SK-N-SH (cell line): ENCODE data around the gene OMP. TPM values are rescaled to one million over a fixed set of nuclear protein-coding genes. Genes with fewer than 3 reads are reported as not detected.
A peak's percentile ranks its signal among the peaks of the same experiment; 100 is the strongest.

Source experiments
- CTCF ChIA-PET: fragments of 300-600, 350-600 bp; formaldehyde crosslinking; extraction: SDS; loops from one replicate; lab custom pipeline; 2021; lab: Yijun Ruan, JAX
- POLR2A ChIA-PET: fragments of 350-600 bp; sonication (Branson Sonifier 250); formaldehyde crosslinking; extraction: SDS; loops from one replicate; lab custom pipeline; 2020; ENCODE audit warnings: antibody characterized with exemption, inconsistent platforms; lab: Yijun Ruan, JAX
- DNase-seq: peaks from one replicate; pipeline ENCODE4 v3.0.0; 2012
- H2AFZ ChIP-seq: fragments of 200-600 bp; sonication (generic); 2 replicates; pipeline ENCODE4 v1.8.1; 2016; ENCODE audit warnings: antibody characterized with exemption, mild to moderate bottlenecking, low read depth
- H3F3A ChIP-seq: fragments of 200-600 bp; sonication (generic); replicated peaks from 2 replicates; pipeline ENCODE3; 2016; ENCODE audit warnings: antibody characterized with exemption, mild to moderate bottlenecking; ENCODE audit not compliant: insufficient read depth
- H3K27ac ChIP-seq, 2 experiments: fragments of 200-500 bp in 1 of 2; fragments of 200-600 bp in 1 of 2; sonication (Bioruptor generic) in 1 of 2; sonication (generic), shearing (Covaris generic) in 1 of 2; 2 replicates each; pipeline versions ENCODE4 v1.5.1 to v1.6.1; 2014 to 2016; ENCODE audit warnings: low read depth in 2 of 2, inconsistent platforms in 1 of 2, low read length in 1 of 2, mild to moderate bottlenecking in 1 of 2, mixed read lengths in 1 of 2
- H3K27me3 ChIP-seq: fragments of 200-600 bp; sonication (generic), shearing (Covaris generic); 2 replicates; pipeline ENCODE4 v1.6.1; 2016; ENCODE audit warnings: mixed run types; ENCODE audit not compliant: insufficient read depth
- H3K36me3 ChIP-seq, 2 experiments: fragments of 200-500 bp in 1 of 2; fragments of 200-600 bp in 1 of 2; sonication (Bioruptor generic) in 1 of 2; sonication (generic) in 1 of 2; replicated peaks in 1 of 2; 2 replicates each; pipeline versions ENCODE3 to v1.5.1; 2014 to 2016; ENCODE audit warnings: low read length in 1 of 2, mild to moderate bottlenecking in 1 of 2; ENCODE audit not compliant: insufficient read depth in 2 of 2, control insufficient read depth in 1 of 2
- H3K4me1 ChIP-seq, 2 experiments: fragments of 200-500 bp in 1 of 2; fragments of 200-600 bp in 1 of 2; sonication (Bioruptor generic) in 1 of 2; sonication (generic), shearing (Covaris generic) in 1 of 2; 2 replicates each; pipeline versions ENCODE4 v1.5.1 to v1.6.1; 2014 to 2016; ENCODE audit warnings: low read depth in 1 of 2, low read length in 1 of 2, mixed run types in 1 of 2; ENCODE audit not compliant: insufficient read depth in 2 of 2, control insufficient read depth in 1 of 2
- H3K4me2 ChIP-seq: fragments of 200-600 bp; sonication (generic), shearing (Covaris generic); 2 replicates; pipeline ENCODE4 v1.6.1; 2017; ENCODE audit warnings: mixed run types
- H3K4me3 ChIP-seq, 2 experiments: fragments of 200-500 bp in 1 of 2; fragments of 200-600 bp in 1 of 2; sonication (Bioruptor generic) in 1 of 2; sonication (generic), shearing (Covaris generic) in 1 of 2; 2 replicates each; pipeline versions ENCODE4 v1.5.1 to v1.8.1; 2014 to 2016; ENCODE audit warnings: low read depth in 2 of 2, inconsistent platforms in 1 of 2, low read length in 1 of 2, mild to moderate bottlenecking in 1 of 2, mixed read lengths in 1 of 2, moderate library complexity in 1 of 2
- H3K79me2 ChIP-seq: fragments of 200-600 bp; sonication (generic); 2 replicates; pipeline ENCODE4 v1.8.1; 2017; ENCODE audit warnings: mild to moderate bottlenecking; ENCODE audit not compliant: insufficient read depth
- H3K9ac ChIP-seq: fragments of 200-600 bp; sonication (generic); 2 replicates; pipeline ENCODE4 v1.6.1; 2017; ENCODE audit warnings: mixed run types
- H3K9me2 ChIP-seq: fragments of 200-600 bp; sonication (generic); 2 replicates; pipeline ENCODE4 v1.6.1; 2017; ENCODE audit warnings: mixed run types
- H3K9me3 ChIP-seq: fragments of 200-600 bp; sonication (generic); 2 replicates; pipeline ENCODE4 v1.6.1; 2017; ENCODE audit warnings: mixed run types, mild to moderate bottlenecking, moderate library complexity
- H4K20me1 ChIP-seq: fragments of 200-600 bp; sonication (generic); 2 replicates; pipeline ENCODE4 v1.6.1; 2017; ENCODE audit warnings: mild to moderate bottlenecking, mixed run types; ENCODE audit not compliant: insufficient read depth
- CHD2 ChIP-seq: fragments of 150-350 bp; IDR thresholded peaks from 2 replicates; pipeline ENCODE4 v1.6.1; 2018; ENCODE audit warnings: low read length; ENCODE audit not compliant: partially characterized antibody
- ELF1 ChIP-seq: IDR thresholded peaks from 2 replicates; pipeline ENCODE4 v1.4.0; 2012
- FOSL2 ChIP-seq: IDR thresholded peaks from 2 replicates; pipeline ENCODE4 v1.4.0; 2012; ENCODE audit warnings: low read depth, mild to moderate bottlenecking, moderate library complexity, borderline replicate concordance
- GABPA ChIP-seq: IDR thresholded peaks from 2 replicates; pipeline ENCODE4 v1.4.0; 2012; ENCODE audit warnings: low read depth, mild to moderate bottlenecking
- MEF2A ChIP-seq: IDR thresholded peaks from 2 replicates; pipeline ENCODE4 v1.4.0; 2012; ENCODE audit warnings: low read depth, borderline replicate concordance
- MXI1 ChIP-seq: IDR thresholded peaks from 2 replicates; pipeline ENCODE4 v1.6.1; 2012; ENCODE audit warnings: mild to moderate bottlenecking, low read depth, low read length, improper control_type of control experiment
- NFIC ChIP-seq: IDR thresholded peaks from 2 replicates; pipeline ENCODE4 v1.4.0; 2012; ENCODE audit warnings: borderline replicate concordance
- NRF1 ChIP-seq: IDR thresholded peaks from 2 replicates; pipeline ENCODE4 v1.6.1; 2012; ENCODE audit warnings: low read depth, mild to moderate bottlenecking, low read length
- RAD21 ChIP-seq: IDR thresholded peaks from 2 replicates; pipeline ENCODE4 v1.6.1; 2012; ENCODE audit warnings: mild to moderate bottlenecking, low read length
- RFX5 ChIP-seq: IDR thresholded peaks from 2 replicates; pipeline ENCODE4 v1.6.1; 2012; ENCODE audit warnings: mild to moderate bottlenecking, improper control_type of control experiment, low read length
- RXRA ChIP-seq: IDR thresholded peaks from 2 replicates; pipeline ENCODE4 v1.4.0; 2012; ENCODE audit warnings: low read depth, mild to moderate bottlenecking, borderline replicate concordance
- SMC3 ChIP-seq: IDR thresholded peaks from 2 replicates; pipeline ENCODE4 v1.6.1; 2012; ENCODE audit warnings: low read depth, low read length, improper control_type of control experiment
- TAF1 ChIP-seq: IDR thresholded peaks from 2 replicates; pipeline ENCODE4 v1.6.1; 2012; ENCODE audit warnings: low read depth, mild to moderate bottlenecking, low read length, moderate library complexity, borderline replicate concordance
- TCF12 ChIP-seq: IDR thresholded peaks from 2 replicates; pipeline ENCODE4 v1.4.0; 2012
- TEAD4 ChIP-seq: IDR thresholded peaks from 2 replicates; pipeline ENCODE4 v1.4.0; 2012; ENCODE audit warnings: mild to moderate bottlenecking, borderline replicate concordance; ENCODE audit not compliant: insufficient read depth
- YY1 ChIP-seq: IDR thresholded peaks from 2 replicates; pipeline ENCODE4 v1.4.0; 2012; ENCODE audit warnings: low read depth, mild to moderate bottlenecking
- WGBS: methylation state at CpG from one replicate; pipeline ENCODE4 v1.1.6; 2017; ENCODE audit warnings: low lambda C conversion rate; 5-methylcytosine and 5-hydroxymethylcytosine counted together
- polyA plus RNA-seq, 3 experiments: library from polyadenylated mRNA; depleted of rRNA; stranded (reverse); fragments of >200 nt; gene quantifications; 2 replicates each; pipeline ENCODE4 v1.2.3, GENCODE V29; 2012
- TF ChIP-seq, protein P1 (sequence below): IDR thresholded peaks from 2 replicates; pipeline ENCODE4; 2012
- TF ChIP-seq, protein P2 (sequence below): fragments of 200-600 bp; sonication (generic); IDR thresholded peaks from 2 replicates; pipeline ENCODE4 v1.6.1; 2017; ENCODE audit warnings: antibody characterized with exemption, mild to moderate bottlenecking, moderate library complexity
- TF ChIP-seq, protein P3 (sequence below): IDR thresholded peaks from 2 replicates; pipeline ENCODE4 v1.4.0; 2012; ENCODE audit warnings: low read depth, borderline replicate concordance
- TF ChIP-seq, protein P4 (sequence below): IDR thresholded peaks from 2 replicates; pipeline ENCODE4 v1.4.0; 2012; ENCODE audit warnings: low read depth

OMP gene
- polyA plus RNA-seq, 1 of the 3 experiments (the other 2 are of a cell fraction): 0.20 TPM

DNA sequence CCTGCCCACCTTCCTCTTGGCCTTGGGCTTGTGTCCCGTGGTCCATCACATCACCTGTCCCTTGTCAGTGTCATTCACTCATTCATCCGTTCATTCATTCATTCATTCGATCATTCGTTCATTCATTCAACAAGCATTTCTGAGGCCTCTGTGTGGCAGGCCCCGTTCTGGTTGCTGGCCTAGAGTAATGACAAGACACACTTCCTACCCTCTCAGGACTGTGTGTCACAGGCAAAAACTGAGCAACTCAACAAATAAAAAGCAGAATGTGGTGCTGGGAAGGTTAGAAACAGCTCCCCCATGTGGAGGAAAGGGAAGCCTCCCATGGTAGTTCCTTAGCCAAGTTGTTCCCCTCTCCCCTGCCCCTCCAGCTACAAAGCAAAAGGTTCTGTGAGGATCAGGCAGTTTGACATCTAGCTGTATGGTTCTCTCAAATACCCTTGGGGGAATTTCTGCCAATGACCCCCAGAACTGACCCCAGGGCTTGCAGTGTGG lies 1.6 kb upstream of the OMP start:
- WGBS: 87% methylated on average over 5 of the region's 5 CpGs
- no peak overlapping the region for H3K4me2 ChIP-seq

DNA sequence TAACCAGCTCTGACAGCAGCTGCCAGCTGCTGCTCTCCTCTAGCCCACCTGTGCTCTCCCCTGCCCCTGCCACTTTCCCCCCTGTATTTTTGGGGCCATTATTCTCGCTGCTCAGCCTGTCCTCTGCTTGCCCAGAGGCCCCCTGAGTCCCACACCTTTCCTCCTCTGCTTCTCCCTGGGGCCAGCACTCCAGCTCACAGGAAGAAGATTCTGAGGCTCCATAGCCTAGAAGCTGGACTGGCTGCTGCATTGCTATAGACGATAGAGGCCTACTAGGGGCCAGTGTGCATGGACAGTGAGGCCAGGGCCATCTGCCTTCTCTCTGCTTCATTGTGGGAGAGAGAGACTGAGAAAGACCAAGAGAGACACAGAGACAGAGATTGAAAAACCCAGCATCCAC lies 679 bp downstream of the OMP start:
- Histone ChIP-seq H3K9ac (no peak overlapping the region), H4K20me1 (no peaks in the 10 kb centered on the region), H3K27me3 (no peaks in the 10 kb centered on the region), H3K4me3 (no peak overlapping the region), H2AFZ (no peak overlapping the region), H3K4me1 (peaks cover 18 to 27% of the 10 kb centered on the region in 2 experiments; a peak in 3 of 4 replicates), H3K27ac (no peak overlapping the region; a peak in 1 of 4 replicates), H3K9me3 (no peaks in the 10 kb centered on the region), H3F3A (peaks cover 4% of the 10 kb centered on the region), H3K9me2 (no peaks in the 10 kb centered on the region), H3K4me2 (no peak overlapping the region), H3K36me3 (peaks cover 0 to 4% of the 10 kb centered on the region in 2 experiments), H3K79me2 (no peaks in the 10 kb centered on the region)
- TF ChIP-seq, protein P1, sequence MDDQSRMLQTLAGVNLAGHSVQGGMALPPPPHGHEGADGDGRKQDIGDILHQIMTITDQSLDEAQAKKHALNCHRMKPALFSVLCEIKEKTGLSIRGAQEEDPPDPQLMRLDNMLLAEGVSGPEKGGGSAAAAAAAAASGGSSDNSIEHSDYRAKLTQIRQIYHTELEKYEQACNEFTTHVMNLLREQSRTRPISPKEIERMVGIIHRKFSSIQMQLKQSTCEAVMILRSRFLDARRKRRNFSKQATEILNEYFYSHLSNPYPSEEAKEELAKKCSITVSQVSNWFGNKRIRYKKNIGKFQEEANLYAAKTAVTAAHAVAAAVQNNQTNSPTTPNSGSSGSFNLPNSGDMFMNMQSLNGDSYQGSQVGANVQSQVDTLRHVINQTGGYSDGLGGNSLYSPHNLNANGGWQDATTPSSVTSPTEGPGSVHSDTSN: no peak
- TF ChIP-seq ELF1 (no peak), TCF12 (no peak), GABPA (no peak), FOSL2 (no peak), CHD2 (no peak), MXI1 (no peak), NRF1 (no peak), RAD21 (no peak), SMC3 (no peak), MEF2A (no peak), TAF1 (no peak), YY1 (no peak), RXRA (no peak), NFIC (no peak)
- TF ChIP-seq, protein P2, sequence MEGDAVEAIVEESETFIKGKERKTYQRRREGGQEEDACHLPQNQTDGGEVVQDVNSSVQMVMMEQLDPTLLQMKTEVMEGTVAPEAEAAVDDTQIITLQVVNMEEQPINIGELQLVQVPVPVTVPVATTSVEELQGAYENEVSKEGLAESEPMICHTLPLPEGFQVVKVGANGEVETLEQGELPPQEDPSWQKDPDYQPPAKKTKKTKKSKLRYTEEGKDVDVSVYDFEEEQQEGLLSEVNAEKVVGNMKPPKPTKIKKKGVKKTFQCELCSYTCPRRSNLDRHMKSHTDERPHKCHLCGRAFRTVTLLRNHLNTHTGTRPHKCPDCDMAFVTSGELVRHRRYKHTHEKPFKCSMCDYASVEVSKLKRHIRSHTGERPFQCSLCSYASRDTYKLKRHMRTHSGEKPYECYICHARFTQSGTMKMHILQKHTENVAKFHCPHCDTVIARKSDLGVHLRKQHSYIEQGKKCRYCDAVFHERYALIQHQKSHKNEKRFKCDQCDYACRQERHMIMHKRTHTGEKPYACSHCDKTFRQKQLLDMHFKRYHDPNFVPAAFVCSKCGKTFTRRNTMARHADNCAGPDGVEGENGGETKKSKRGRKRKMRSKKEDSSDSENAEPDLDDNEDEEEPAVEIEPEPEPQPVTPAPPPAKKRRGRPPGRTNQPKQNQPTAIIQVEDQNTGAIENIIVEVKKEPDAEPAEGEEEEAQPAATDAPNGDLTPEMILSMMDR: no peak
- TF ChIP-seq, protein P3, sequence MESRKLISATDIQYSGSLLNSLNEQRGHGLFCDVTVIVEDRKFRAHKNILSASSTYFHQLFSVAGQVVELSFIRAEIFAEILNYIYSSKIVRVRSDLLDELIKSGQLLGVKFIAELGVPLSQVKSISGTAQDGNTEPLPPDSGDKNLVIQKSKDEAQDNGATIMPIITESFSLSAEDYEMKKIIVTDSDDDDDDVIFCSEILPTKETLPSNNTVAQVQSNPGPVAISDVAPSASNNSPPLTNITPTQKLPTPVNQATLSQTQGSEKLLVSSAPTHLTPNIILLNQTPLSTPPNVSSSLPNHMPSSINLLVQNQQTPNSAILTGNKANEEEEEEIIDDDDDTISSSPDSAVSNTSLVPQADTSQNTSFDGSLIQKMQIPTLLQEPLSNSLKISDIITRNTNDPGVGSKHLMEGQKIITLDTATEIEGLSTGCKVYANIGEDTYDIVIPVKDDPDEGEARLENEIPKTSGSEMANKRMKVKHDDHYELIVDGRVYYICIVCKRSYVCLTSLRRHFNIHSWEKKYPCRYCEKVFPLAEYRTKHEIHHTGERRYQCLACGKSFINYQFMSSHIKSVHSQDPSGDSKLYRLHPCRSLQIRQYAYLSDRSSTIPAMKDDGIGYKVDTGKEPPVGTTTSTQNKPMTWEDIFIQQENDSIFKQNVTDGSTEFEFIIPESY: no peak
- ChIA-PET POLR2A (no interaction called here), CTCF (interaction anchor here (1.0 to 8.8 kb wide), 9 partner anchors 11 to 369 kb away, joined by 3 to 78 read pairs (median 5); partner anchors contain the start of gene MYO7A)
- no peak for DNase-seq
- WGBS: 84% methylated on average over 2 of the region's 2 CpGs

More for the DNA sequence above, 1.6 kb upstream of the OMP start:
- CTCF ChIA-PET: interaction anchor here (0.6 to 8.8 kb wide), 8 partner anchors 10 to 181 kb away, joined by 3 to 78 read pairs (median 9); partner anchors contain the start of gene MYO7A
- Histone ChIP-seq H2AFZ (no peak overlapping the region), H3K79me2 (no peaks in the 10 kb centered on the region), H3K27ac (no peak overlapping the region), H3K9me2 (no peaks in the 10 kb centered on the region), H3K36me3 (peaks cover 0 to 4% of the 10 kb centered on the region in 2 experiments), H3K27me3 (no peaks in the 10 kb centered on the region), H3F3A (no peaks in the 10 kb centered on the region), H3K9ac (no peak overlapping the region), H4K20me1 (no peaks in the 10 kb centered on the region), H3K9me3 (no peaks in the 10 kb centered on the region), H3K4me3 (no peak overlapping the region), H3K4me1 (peaks cover 0 to 10% of the 10 kb centered on the region in 2 experiments; a peak in 1 of 4 replicates)
- POLR2A ChIA-PET: no interaction called here
- TF ChIP-seq RAD21: peak; percentile 35
- 0 out of 2 replicates have a peak, but pooled peaks have one; percentile 16 for TF ChIP-seq SMC3
- TF ChIP-seq NFIC: no peak
- TF ChIP-seq, protein P4, sequence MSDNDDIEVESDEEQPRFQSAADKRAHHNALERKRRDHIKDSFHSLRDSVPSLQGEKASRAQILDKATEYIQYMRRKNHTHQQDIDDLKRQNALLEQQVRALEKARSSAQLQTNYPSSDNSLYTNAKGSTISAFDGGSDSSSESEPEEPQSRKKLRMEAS: no peak
- no peak for TF ChIP-seq RFX5
- TF ChIP-seq TEAD4: no peak
- TF ChIP-seq, protein P2: peak; percentile 67
- peak; percentile 59 for DNase-seq
